H1 (cell line): ENCODE data around the gene HECTD4. TPM values are rescaled to one million over a fixed set of nuclear protein-coding genes. Genes with fewer than 3 reads are reported as not detected.

ENCODE experiments used
- CTCF ChIA-PET: fragments of 300-600 bp; sonication (Branson Sonifier 250); formaldehyde crosslinking; loops from one replicate; lab custom pipeline; 2021; ENCODE audit not compliant: partially characterized antibody; lab: Charles Lee
- POLR2A ChIA-PET: fragments of 300-600 bp; sonication (Branson Sonifier 250); formaldehyde crosslinking; loops from one replicate; lab custom pipeline; 2021; ENCODE audit warnings: inconsistent platforms; ENCODE audit not compliant: partially characterized antibody; lab: Charles Lee
- DNase-seq, 2 experiments: peaks; one replicate each; pipeline versions ENCODE4 v3.0.0 to v3.0.0-alpha.2; 2010 to 2022; ENCODE audit warnings: low spot score in 2 of 2, low read depth in 1 of 2, mixed read lengths in 1 of 2
- FAIRE-seq: peaks from 2 replicates; lab custom pipeline; 2011; peaks lifted over from hg19 to GRCh38; lab: Jason Lieb, UNC
- H2AFZ ChIP-seq: 2 replicates; pipeline ENCODE4 v1.8.1; 2012; ENCODE audit warnings: low read length, inconsistent platforms
- H2AK5ac ChIP-seq: 2 replicates; pipeline ENCODE4 v1.6.1; 2013; ENCODE audit warnings: low read depth, low read length
- H2BK120ac ChIP-seq: replicated peaks from 2 replicates; pipeline ENCODE3; 2013; ENCODE audit warnings: low read depth, low read length, inconsistent platforms
- H2BK12ac ChIP-seq: 2 replicates; pipeline ENCODE4 v1.6.1; 2013; ENCODE audit warnings: low read depth, low read length
- H2BK15ac ChIP-seq: 2 replicates; pipeline ENCODE4 v1.6.1; 2013; ENCODE audit warnings: low read length
- H2BK20ac ChIP-seq: 2 replicates; pipeline ENCODE4 v1.6.1; 2013; ENCODE audit warnings: low read length
- H2BK5ac ChIP-seq: 2 replicates; pipeline ENCODE4 v1.6.1; 2013; ENCODE audit warnings: low read depth, low read length
- H3K14ac ChIP-seq: 2 replicates; pipeline ENCODE4 v1.6.1; 2013; ENCODE audit warnings: inconsistent platforms; ENCODE audit not compliant: insufficient read length
- H3K18ac ChIP-seq: 2 replicates; pipeline ENCODE4 v1.6.1; 2013; ENCODE audit warnings: low read length; ENCODE audit errors: extremely low read depth
- H3K23ac ChIP-seq: 2 replicates; pipeline ENCODE4 v1.6.1; 2013; ENCODE audit warnings: inconsistent platforms; ENCODE audit not compliant: insufficient read length
- H3K23me2 ChIP-seq: 2 replicates; pipeline ENCODE4 v1.6.1; 2013; ENCODE audit warnings: low read depth, low read length
- H3K27ac ChIP-seq: 2 replicates; pipeline ENCODE4 v1.6.1; 2011; ENCODE audit warnings: low read depth, low read length, inconsistent platforms
- H3K27me3 ChIP-seq, 4 experiments: replicated peaks in 1 of 4; 1 replicate in 1 of 4; 2 replicates in 3 of 4; pipeline versions ENCODE4 v1.6.1 to v1.8.1; 2011 to 2013; ENCODE audit warnings: low read length in 3 of 4, mild to moderate bottlenecking in 3 of 4, inconsistent platforms in 2 of 4, mixed read lengths in 2 of 4, moderate library complexity in 1 of 4; ENCODE audit not compliant: control insufficient read depth in 3 of 4, insufficient read depth in 3 of 4; ENCODE audit errors: extremely low read depth in 1 of 4
- H3K36me3 ChIP-seq, 4 experiments: 2 replicates each; pipeline versions ENCODE4 v1.6.1 to v1.8.1; 2011 to 2013; ENCODE audit warnings: mild to moderate bottlenecking in 4 of 4, low read length in 3 of 4, moderate library complexity in 2 of 4, control low read depth in 1 of 4, inconsistent platforms in 1 of 4; ENCODE audit not compliant: insufficient read depth in 4 of 4, control insufficient read depth in 2 of 4
- H3K4ac ChIP-seq: replicated peaks from 2 replicates; pipeline ENCODE3; 2013; ENCODE audit warnings: low read length, low read depth, mixed read lengths, inconsistent platforms; ENCODE audit not compliant: insufficient read length
- H3K4me1 ChIP-seq, 4 experiments: replicated peaks in 1 of 4; 1 replicate in 1 of 4; 2 replicates in 3 of 4; pipeline versions ENCODE4 v1.6.1 to v1.8.1; 2011 to 2013; ENCODE audit warnings: low read length in 3 of 4, inconsistent platforms in 2 of 4, mixed read lengths in 1 of 4; ENCODE audit not compliant: insufficient read depth in 4 of 4, control insufficient read depth in 3 of 4
- H3K4me2 ChIP-seq, 2 experiments: 2 replicates each; pipeline versions ENCODE4 v1.6.1 to v1.8.1; 2011 to 2013; ENCODE audit warnings: low read depth in 2 of 2, low read length in 2 of 2, control low read depth in 1 of 2, inconsistent platforms in 1 of 2, mild to moderate bottlenecking in 1 of 2; ENCODE audit not compliant: insufficient read depth in 1 of 2
- H3K4me3 ChIP-seq, 4 experiments: fragments of 200-600, 300-600 bp in 1 of 4; sonication (generic), shearing (Covaris generic), sonication (Bioruptor Twin) in 1 of 4; 2 replicates each; pipeline versions ENCODE4 v1.5.1 to v1.8.1; 2011 to 2016; ENCODE audit warnings: low read length in 4 of 4, low read depth in 3 of 4, control low read depth in 2 of 4, inconsistent platforms in 2 of 4, mild to moderate bottlenecking in 2 of 4, mixed read lengths in 1 of 4, moderate library complexity in 1 of 4; ENCODE audit not compliant: insufficient read depth in 2 of 4; ENCODE audit errors: extremely low read depth in 1 of 4
- H3K56ac ChIP-seq: replicated peaks from 2 replicates; pipeline ENCODE3; 2013; ENCODE audit warnings: low read depth, mild to moderate bottlenecking, mixed read lengths, low read length, inconsistent platforms; ENCODE audit not compliant: insufficient read length
- H3K79me1 ChIP-seq: 2 replicates; pipeline ENCODE4 v1.6.1; 2013; ENCODE audit warnings: low read depth, low read length, control low read depth
- H3K79me2 ChIP-seq, 2 experiments: 2 replicates each; pipeline versions ENCODE4 v1.6.1 to v1.8.1; 2012 to 2013; ENCODE audit warnings: low read length in 2 of 2, mild to moderate bottlenecking in 2 of 2, inconsistent platforms in 1 of 2; ENCODE audit not compliant: insufficient read depth in 2 of 2, control insufficient read depth in 1 of 2
- H3K9ac ChIP-seq, 4 experiments: replicated peaks in 1 of 4; 1 replicate in 1 of 4; 2 replicates in 3 of 4; pipeline versions ENCODE4 v1.6.1 to v1.8.1; 2011 to 2013; ENCODE audit warnings: low read depth in 3 of 4, low read length in 3 of 4, control low read depth in 2 of 4, mild to moderate bottlenecking in 2 of 4, moderate library complexity in 2 of 4, inconsistent platforms in 1 of 4; ENCODE audit errors: extremely low read depth in 1 of 4
- H3K9me3 ChIP-seq, 2 experiments: 2 replicates each; pipeline versions ENCODE4 v1.6.1 to v1.8.1; 2012 to 2013; ENCODE audit warnings: mild to moderate bottlenecking in 2 of 2, moderate library complexity in 2 of 2, control low read depth in 1 of 2, inconsistent platforms in 1 of 2, low read depth in 1 of 2, low read length in 1 of 2, mixed read lengths in 1 of 2; ENCODE audit not compliant: insufficient read depth in 2 of 2
- H4K20me1 ChIP-seq, 2 experiments: replicated peaks in 1 of 2; 2 replicates each; pipeline versions ENCODE3 to v1.8.1; 2011 to 2013; ENCODE audit warnings: inconsistent platforms in 2 of 2, low read length in 2 of 2, mild to moderate bottlenecking in 1 of 2; ENCODE audit not compliant: insufficient read depth in 2 of 2, control insufficient read depth in 1 of 2
- H4K5ac ChIP-seq: 2 replicates; pipeline ENCODE4 v1.6.1; 2013; ENCODE audit warnings: low read length, low read depth, mixed read lengths, inconsistent platforms; ENCODE audit not compliant: insufficient read length
- H4K8ac ChIP-seq: 2 replicates; pipeline ENCODE4 v1.8.0; 2013; ENCODE audit warnings: mild to moderate bottlenecking, moderate library complexity, low read length, inconsistent platforms; ENCODE audit not compliant: insufficient read depth; ENCODE audit errors: extremely low read depth
- H4K91ac ChIP-seq: replicated peaks from 2 replicates; pipeline ENCODE3; 2013; ENCODE audit warnings: low read length, mixed read lengths, inconsistent platforms; ENCODE audit not compliant: insufficient read length
- ASH2L ChIP-seq: fragments of 200-600, 300-600 bp; sonication (generic); IDR thresholded peaks from one replicate; pipeline ENCODE4 v1.7.1; 2017; ENCODE audit warnings: low read length
- ATF2 ChIP-seq: IDR thresholded peaks from 2 replicates; pipeline ENCODE4 v1.6.1; 2012; ENCODE audit warnings: low read length, inconsistent platforms
- BRCA1 ChIP-seq: IDR thresholded peaks from 2 replicates; pipeline ENCODE4 v1.6.1; 2012; ENCODE audit warnings: low read depth, low read length, improper control_type of control experiment
- CBX5 ChIP-seq: fragments of 300-800, 300-1000 bp; sonication (generic); IDR thresholded peaks from 2 replicates; pipeline ENCODE4 v1.7.1; 2016; ENCODE audit warnings: antibody characterized with exemption, low read length, low read depth
- CEBPB ChIP-seq: IDR thresholded peaks from 2 replicates; pipeline ENCODE4 v1.6.1; 2012; ENCODE audit warnings: low read depth, low read length
- CHD2 ChIP-seq: IDR thresholded peaks from 2 replicates; pipeline ENCODE4 v1.6.1; 2012; ENCODE audit warnings: low read length, improper control_type of control experiment
- EP300 ChIP-seq, 2 experiments: IDR thresholded peaks; 1 replicate in 1 of 2; 2 replicates in 1 of 2; pipeline ENCODE4 v1.6.1; 2011 to 2012; ENCODE audit warnings: low read depth in 2 of 2, low read length in 2 of 2, mild to moderate bottlenecking in 2 of 2, borderline replicate concordance in 1 of 2, inconsistent platforms in 1 of 2, moderate library complexity in 1 of 2
- KDM5A ChIP-seq: fragments of 200-600 bp; IDR thresholded peaks from 2 replicates; pipeline ENCODE4 v1.7.1; 2012; ENCODE audit warnings: mild to moderate bottlenecking, low read length, inconsistent platforms, mixed read lengths
- NANOG ChIP-seq: IDR thresholded peaks from 2 replicates; pipeline ENCODE4 v1.6.1; 2011; ENCODE audit warnings: low read length, low read depth, mild to moderate bottlenecking, inconsistent platforms; ENCODE audit not compliant: insufficient read depth, poor library complexity, severe bottlenecking
- POU5F1 ChIP-seq: IDR thresholded peaks from 2 replicates; pipeline ENCODE4 v1.6.1; 2011; ENCODE audit warnings: low read depth, mild to moderate bottlenecking, low read length, moderate library complexity
- SIRT6 ChIP-seq: IDR thresholded peaks from one replicate; pipeline ENCODE4 v1.7.1; 2012; ENCODE audit warnings: low read length, inconsistent platforms
- WGBS, 2 experiments: shearing (Covaris generic) in 1 of 2; methylation state at CpG; one replicate each; pipeline versions ENCODE4 v1.1.6 to v1.1.7; 2013 to 2015; ENCODE audit warnings: low lambda C conversion rate in 2 of 2, mixed read lengths in 2 of 2, inconsistent platforms in 1 of 2, low coverage in 1 of 2, missing lambda C conversion rate in 1 of 2; ENCODE audit not compliant: insufficient replicate concordance in 2 of 2, insufficient coverage in 1 of 2, insufficient read length in 1 of 2; ENCODE audit errors: extremely low coverage in 1 of 2, missing lambda C conversion rate in 1 of 2; 5-methylcytosine and 5-hydroxymethylcytosine counted together
- polyA plus RNA-seq, 7 experiments: library from polyadenylated mRNA; depleted of rRNA in 3 of 7; stranded (reverse) in 5 of 7; unstranded in 2 of 7; fragments of >200 nt in 5 of 7; fragments of 200-250 nt in 2 of 7; gene quantifications; 1 replicate in 5 of 7; 2 replicates in 1 of 7; 4 replicates in 1 of 7; pipeline versions ENCODE4 v1.2.1 to v1.2.3, GENCODE V29; 2011 to 2013; ENCODE audit warnings: missing spikeins in 2 of 7, mixed read lengths in 2 of 7
- total RNA-seq: library from RNA; stranded (reverse); fragmentation: NEBNext Ultra II Directional; extraction: Animal tissue kit (Norgen Biotek cat#: 25700); gene quantifications from 2 replicates; pipeline ENCODE4 v1.2.1, GENCODE V29; 2021

HECTD4 gene
- total and polyA plus RNA-seq, 2 of the 8 experiments (the other 6 are each of a cell fraction or from before 2014, with no cell fraction given) = 6.5 to 33.7 TPM

GRCh38 chr12:112172556-112173324 lies 209.5 kb downstream of the HECTD4 start:
- Histone ChIP-seq H2BK15ac (no peak overlapping the region), H3K36me3 (peaks cover 0 to 8% (median 5%) of the 10 kb centered on the region in 4 experiments; a peak in 6 of 8 replicates), H3K79me1 (no peaks in the 10 kb centered on the region), H3K4me3 (no peak overlapping the region), H2BK120ac (no peak overlapping the region), H2BK5ac (no peak overlapping the region; the same call in 1 of the 2 replicates), H3K56ac (no peak overlapping the region), H3K79me2 (no peaks in the 10 kb centered on the region), H3K4me2 (no peak overlapping the region), H4K91ac (no peak overlapping the region), H3K4me1 (no peaks in the 10 kb centered on the region; a peak in 1 of 7 replicates), H3K27me3 (no peaks in the 10 kb centered on the region), H3K4ac (no peak overlapping the region), H3K23me2 (no peaks in the 10 kb centered on the region), H3K18ac (no peak overlapping the region), H2BK12ac (no peak overlapping the region), H3K9me3 (no peaks in the 10 kb centered on the region), H3K23ac (no peak overlapping the region), H3K14ac (no peak overlapping the region), H2AK5ac (no peak overlapping the region), H2AFZ (no peak overlapping the region), H4K20me1 (no peaks in the 10 kb centered on the region), H2BK20ac (no peak overlapping the region), H3K9ac (no peak overlapping the region), H4K5ac (no peak overlapping the region), H4K8ac (no peak overlapping the region; the same call in none of the 2 replicates), H3K27ac (no peak overlapping the region)
- no peak for DNase-seq
- ChIA-PET CTCF (interaction anchor here (0.6 to 1.9 kb wide), 3 partner anchors 24 to 238 kb away, joined by 3 to 9 read pairs (median 5); no protein-coding TSS in a partner anchor), POLR2A (interaction anchor here (0.6 to 1.0 kb wide), 2 partner anchors 24 to 231 kb away, joined by 3 to 4 read pairs; no protein-coding TSS in a partner anchor)
- no peak for FAIRE-seq
- 91% methylated on average over 21 of the region's 21 CpGs; no CpG with 5 or more reads in 1 of the 2 experiments for WGBS, 2 experiments
- TF ChIP-seq CEBPB (no peak), CHD2 (no peak), POU5F1 (no peak), EP300 (IDR thresholded peaks at IDR 0.05; ENCODE audit: borderline replicate concordance in 1 of 2, low read depth in 2 of 2, low read length in 2 of 2) (no peak), BRCA1 (no peak), NANOG (no peak), ATF2 (no peak), KDM5A (no peak), ASH2L (no peak), CBX5 (no peak), SIRT6 (no peak)
